T-cell (primary cell): ENCODE data around the gene ZNF664. TPM values are rescaled to one million over a fixed set of nuclear protein-coding genes. Genes with fewer than 3 reads are reported as not detected.
"Not testable (repeated sequence)": the region's sequence is repeated elsewhere in the genome, so short reads cannot be mapped to it uniquely, and the experiment has no call there.

Experiments used
- ATAC-seq, 4 experiments: fragments of 200-7000 bp in 3 of 4; fragments of 150-1000 bp in 1 of 4; cut with Tn5 transposase; replicated peaks in 1 of 4; 1 replicate in 3 of 4; 2 replicates in 1 of 4; pipeline ENCODE4 v1.10.0; 2021; ENCODE audit warnings: moderate library complexity in 3 of 4, mild to moderate bottlenecking in 2 of 4, moderate number of reproducible peaks in 1 of 4
- CTCF ChIA-PET, 2 donors: fragments of 300-600 bp; sonication (Branson Sonifier 250); formaldehyde crosslinking; loops; one replicate each; lab custom pipeline; 2022; ENCODE audit warnings: antibody characterized with exemption in 2 of 2; lab: Charles Lee
- POLR2A ChIA-PET, 2 donors: fragments of 300-600 bp; sonication (Branson Sonifier 250); formaldehyde crosslinking; loops; one replicate each; lab custom pipeline; 2022; ENCODE audit warnings: antibody characterized with exemption in 2 of 2; lab: Charles Lee
- DNase-seq, 35 experiments: peaks; one replicate each; pipeline versions ENCODE4 v3.0.0 to v3.0.0-alpha.2; 2013 to 2023
- H3K27ac ChIP-seq: one replicate; pipeline ENCODE4 v1.5.1; 2013; ENCODE audit warnings: low read length
- H3K27me3 ChIP-seq, 2 experiments: replicated peaks in 1 of 2; 1 replicate in 1 of 2; 2 replicates in 1 of 2; pipeline versions ENCODE4 v1.6.1 to v1.7.0; 2013; ENCODE audit warnings: low read length in 1 of 2, mixed read lengths in 1 of 2; ENCODE audit not compliant: control insufficient read depth in 2 of 2, insufficient read depth in 2 of 2; ENCODE audit errors: extremely low read depth in 1 of 2
- H3K36me3 ChIP-seq, 2 donors: 1 replicate in 1 of 2; 2 replicates in 1 of 2; pipeline versions ENCODE4 v1.6.1 to v1.7.0; 2013; ENCODE audit warnings: low read length in 1 of 2; ENCODE audit not compliant: control insufficient read depth in 2 of 2, insufficient read depth in 1 of 2; ENCODE audit errors: extremely low read depth in 1 of 2
- H3K4me1 ChIP-seq, 2 experiments: 1 replicate in 1 of 2; 2 replicates in 1 of 2; pipeline versions ENCODE4 v1.6.1 to v1.7.0; 2013; ENCODE audit warnings: low read length in 2 of 2, mixed read lengths in 1 of 2; ENCODE audit not compliant: insufficient read depth in 2 of 2, control insufficient read depth in 1 of 2; ENCODE audit errors: extremely low read depth in 1 of 2
- H3K4me3 ChIP-seq, 2 donors: 1 replicate in 1 of 2; 2 replicates in 1 of 2; pipeline versions ENCODE4 v1.5.1 to v1.7.0; 2013; ENCODE audit warnings: mild to moderate bottlenecking in 2 of 2, low read length in 1 of 2, moderate library complexity in 1 of 2; ENCODE audit not compliant: control insufficient read depth in 1 of 2; ENCODE audit errors: extremely low read depth in 1 of 2
- H3K9me3 ChIP-seq: 2 replicates; pipeline ENCODE4 v1.7.0; 2013
- H3K27ac Mint-ChIP-seq, 2 donors: one replicate each; pipeline ENCODE4 v1.8.0; 2020 to 2021; ENCODE audit warnings: mild to moderate bottlenecking in 2 of 2, mixed read lengths in 2 of 2
- H3K27me3 Mint-ChIP-seq, 2 donors: one replicate each; pipeline ENCODE4 v1.8.0; 2021 to 2022; ENCODE audit warnings: mixed read lengths in 2 of 2
- H3K36me3 Mint-ChIP-seq: one replicate; pipeline ENCODE4 v1.8.0; 2021; ENCODE audit warnings: mixed read lengths
- H3K4me1 Mint-ChIP-seq, 3 donors: one replicate each; pipeline ENCODE4 v1.8.0; 2020 to 2022; ENCODE audit warnings: mixed read lengths in 3 of 3, mild to moderate bottlenecking in 1 of 3
- H3K4me3 Mint-ChIP-seq, 3 donors: one replicate each; pipeline ENCODE4 v1.8.0; 2020 to 2022; ENCODE audit warnings: mild to moderate bottlenecking in 3 of 3, mixed read lengths in 3 of 3, moderate library complexity in 3 of 3
- H3K9me3 Mint-ChIP-seq, 3 donors: one replicate each; pipeline ENCODE4 v1.8.0; 2020 to 2022; ENCODE audit warnings: mixed read lengths in 3 of 3
- WGBS: methylation state at CpG from one replicate; pipeline ENCODE4 v1.1.5; 2013; ENCODE audit warnings: missing lambda C conversion rate; ENCODE audit not compliant: insufficient coverage; 5-methylcytosine and 5-hydroxymethylcytosine counted together
- total RNA-seq, 35 experiments: library from RNA in 6 of 35; stranded (reverse) in 6 of 35; fragments of 120-200 nt in 1 of 35; gene quantifications; one replicate each; pipeline versions ENCODE4 v1.2.1 to v1.2.4 and lab custom pipeline; 2013 to 2026

The ZNF664 gene
- total RNA-seq, 5 donors from 2014 or later (not counting 1 experiment from before 2014, with no cell fraction given), result 30.6 to 58.2 (median 56.1) TPM

DNA sequence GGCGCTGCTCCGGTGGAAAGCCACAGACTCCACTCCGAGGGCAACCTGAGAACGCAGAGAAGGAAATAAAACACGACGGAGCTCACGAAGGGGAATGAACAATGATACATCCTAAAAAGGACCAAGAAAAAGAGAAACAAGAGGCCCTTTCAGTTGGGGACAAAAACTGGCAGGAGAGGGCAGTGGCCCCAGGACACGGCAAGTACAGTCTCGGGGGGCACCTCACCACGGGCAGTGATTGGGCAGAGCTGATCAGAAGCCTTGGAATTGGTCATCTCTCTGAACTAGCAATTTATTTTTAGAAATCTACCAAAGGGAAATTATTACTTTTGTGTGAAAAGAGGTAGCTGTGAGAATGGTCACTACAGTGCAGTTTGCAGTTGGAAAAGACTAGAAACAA is 28.3 kb upstream of the ZNF664 start:
- H3K27ac Mint-ChIP-seq, result peak overlapping the region in 1 of 2 donors; percentile 5
- H3K4me1 Mint-ChIP-seq, result peaks cover 5 to 7% (median 5%) of the 10 kb centered on the region in 3 donors
- no peak for ATAC-seq
- ChIA-PET CTCF (no interaction called here), POLR2A (no interaction called here)
- no peaks in the 10 kb centered on the region for H3K9me3 ChIP-seq
- no peaks in the 10 kb centered on the region for H3K9me3 Mint-ChIP-seq
- H3K27me3 ChIP-seq, result no peaks in the 10 kb centered on the region
- no peaks in the 10 kb centered on the region for H3K27me3 Mint-ChIP-seq
- no peak overlapping the region for H3K4me3 Mint-ChIP-seq
- peaks cover 40% of the 10 kb centered on the region for H3K36me3 Mint-ChIP-seq
- no peaks in the 10 kb centered on the region for H3K4me1 ChIP-seq
- no peak overlapping the region for H3K27ac ChIP-seq
- H3K4me3 ChIP-seq, result no peak overlapping the region
- peaks cover 28 to 49% of the 10 kb centered on the region in 2 donors for H3K36me3 ChIP-seq
- WGBS, result 82% methylated on average over 9 of the region's 10 CpGs
- no peak for DNase-seq

DNA sequence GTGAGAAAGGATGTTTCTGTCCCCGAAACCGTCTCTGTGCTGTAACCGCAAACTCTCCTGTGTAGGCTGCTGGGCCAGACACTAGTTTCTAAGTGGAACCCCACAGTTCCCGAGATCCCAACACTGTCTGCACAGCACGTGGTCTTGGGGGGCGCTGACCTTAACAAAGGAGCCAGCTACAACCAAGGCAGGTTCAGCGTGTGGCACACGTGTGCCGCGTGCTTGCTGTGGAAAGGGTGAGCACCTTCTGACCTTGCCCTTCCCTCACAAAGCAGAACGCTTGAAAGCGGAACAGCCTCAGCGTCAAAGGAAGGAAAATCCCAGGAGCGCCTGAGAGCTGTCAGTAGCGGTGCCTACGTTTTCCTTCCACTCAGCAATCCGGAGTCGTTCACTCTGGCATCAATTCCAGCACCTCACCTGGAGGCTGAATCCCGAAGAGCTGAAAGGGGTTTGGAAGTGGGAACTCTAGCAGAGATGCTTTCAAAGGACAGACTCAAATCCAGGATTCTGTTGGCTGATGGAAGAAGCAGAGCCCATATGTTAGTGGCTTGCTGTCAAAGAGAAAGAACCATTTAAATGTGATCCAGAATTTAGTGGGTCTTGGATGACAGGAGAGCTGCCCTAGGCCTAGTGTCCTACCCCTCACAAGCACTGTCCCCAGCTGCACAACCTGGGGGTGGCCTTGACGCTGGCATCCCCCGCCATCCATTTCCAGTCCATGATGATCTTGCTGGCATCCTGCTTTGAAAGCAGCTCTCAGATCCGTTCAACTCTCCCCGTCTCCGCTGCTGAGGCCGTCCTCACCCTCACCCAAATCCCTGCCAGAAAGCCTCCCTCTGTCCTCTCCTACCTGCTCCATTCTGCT is 27.5 kb upstream of the ZNF664 start:
- no peaks in the 10 kb centered on the region for H3K9me3 ChIP-seq
- no peak for DNase-seq
- Mint-ChIP-seq H3K4me3 (no peak overlapping the region), H3K4me1 (peaks cover 4 to 8% (median 5%) of the 10 kb centered on the region in 3 donors), H3K9me3 (no peaks in the 10 kb centered on the region), H3K36me3 (peaks cover 44% of the 10 kb centered on the region), H3K27me3 (no peaks in the 10 kb centered on the region), H3K27ac (no peak overlapping the region)
- 92% methylated on average over 12 of the region's 25 CpGs for WGBS
- no peak overlapping the region for H3K27ac ChIP-seq
- peaks cover 27 to 47% of the 10 kb centered on the region in 2 donors for H3K36me3 ChIP-seq
- CTCF ChIA-PET, result no interaction called here
- ATAC-seq, result no peak
- H3K4me1 ChIP-seq, result no peaks in the 10 kb centered on the region
- no peak overlapping the region for H3K4me3 ChIP-seq
- no peaks in the 10 kb centered on the region for H3K27me3 ChIP-seq
- POLR2A ChIA-PET, result no interaction called here

DNA sequence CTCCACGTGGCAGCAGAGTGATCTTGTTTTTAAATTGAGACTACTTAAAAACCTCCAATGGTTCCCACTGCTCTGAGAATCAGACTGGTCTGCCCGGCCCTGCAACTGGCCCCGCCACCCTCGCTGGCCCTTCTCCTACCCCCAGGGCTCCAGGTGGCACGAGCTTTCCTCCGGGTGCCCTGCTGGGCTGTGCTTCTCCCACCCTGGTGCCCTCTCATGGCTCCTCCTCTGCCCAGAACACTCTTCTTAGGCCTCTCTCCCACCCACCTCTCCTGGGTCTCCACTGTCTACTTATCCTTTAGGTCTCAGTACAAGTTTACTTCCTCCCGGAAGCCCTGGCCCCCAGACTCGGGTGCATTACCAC is 26.9 kb upstream of the ZNF664 start:
- Histone ChIP-seq H3K27ac (no peak overlapping the region), H3K36me3 (peaks cover 24 to 44% of the 10 kb centered on the region in 2 donors), H3K4me1 (no peaks in the 10 kb centered on the region), H3K9me3 (no peaks in the 10 kb centered on the region), H3K4me3 (no peak overlapping the region), H3K27me3 (no peaks in the 10 kb centered on the region)
- DNase-seq (no peak), ATAC-seq (no peak)
- Mint-ChIP-seq H3K4me1 (peaks cover 3 to 8% (median 5%) of the 10 kb centered on the region in 3 donors), H3K27me3 (no peaks in the 10 kb centered on the region), H3K4me3 (no peak overlapping the region), H3K27ac (no peak overlapping the region), H3K36me3 (peaks cover 44% of the 10 kb centered on the region), H3K9me3 (no peaks in the 10 kb centered on the region)
- ChIA-PET POLR2A (no interaction called here), CTCF (no interaction called here)
- 74% methylated on average over 7 of the region's 8 CpGs for WGBS

DNA sequence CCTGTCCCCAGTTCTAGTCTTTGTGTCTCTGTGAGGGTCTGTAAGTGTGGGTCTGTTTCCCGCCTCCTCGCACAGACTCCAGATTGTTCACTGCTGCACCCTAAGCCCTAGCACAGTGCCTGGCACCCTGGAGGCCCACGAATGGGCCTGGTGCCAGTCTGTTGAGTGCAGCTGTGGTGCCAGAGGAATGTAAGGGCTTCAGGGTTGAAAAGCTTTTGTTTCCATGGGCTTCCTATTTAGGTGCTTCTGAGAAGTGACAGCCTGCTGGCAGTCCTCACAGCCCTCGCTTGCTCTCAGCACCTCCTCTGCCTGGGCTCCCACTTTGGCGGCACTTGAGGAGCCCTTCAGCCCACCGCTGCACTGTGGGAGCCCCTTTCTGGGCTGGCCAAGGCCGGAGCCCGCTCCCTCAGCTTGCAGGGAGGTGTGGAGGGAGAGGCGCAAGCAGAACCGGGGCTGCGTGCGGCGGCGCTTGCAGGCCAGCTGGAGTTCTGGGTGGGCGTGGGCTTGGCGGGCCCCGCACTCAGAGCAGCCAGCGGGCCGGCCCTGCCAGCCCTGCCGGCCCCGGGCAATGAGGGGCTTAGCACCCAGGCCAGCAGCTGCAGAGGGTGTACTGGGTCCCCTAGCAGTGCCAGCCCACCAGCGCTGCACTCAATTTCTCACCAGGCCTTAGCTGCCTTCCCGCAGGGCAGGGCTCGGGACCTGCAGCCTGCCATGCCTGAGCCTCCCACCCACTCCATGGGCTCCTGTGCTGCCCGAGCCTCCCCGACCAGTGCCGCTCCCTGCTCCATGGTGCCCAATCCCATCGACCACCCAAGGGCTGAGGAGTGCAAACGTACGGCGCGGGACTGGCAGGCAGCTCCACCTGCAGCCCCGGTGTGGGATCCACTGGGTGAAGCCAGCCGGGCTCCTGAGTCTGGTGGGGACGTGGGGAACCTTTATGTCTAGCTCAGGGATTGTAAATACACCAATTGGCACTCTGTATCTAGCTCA is 26.2 kb upstream of the ZNF664 start:
- CTCF ChIA-PET, H3K4me3 ChIP-seq, H3K4me1 Mint-ChIP-seq, H3K9me3 ChIP-seq, ATAC-seq, DNase-seq, H3K9me3 Mint-ChIP-seq, H3K27me3 Mint-ChIP-seq, H3K27ac Mint-ChIP-seq, H3K4me3 Mint-ChIP-seq, H3K4me1 ChIP-seq, H3K27ac ChIP-seq, POLR2A ChIA-PET, H3K27me3 ChIP-seq: not testable (repeated sequence)
- WGBS, result 93% methylated on average over 24 of the region's 35 CpGs
- peaks cover 38% of the 10 kb centered on the region for H3K36me3 Mint-ChIP-seq
- peaks cover 19 to 43% of the 10 kb centered on the region in 2 donors for H3K36me3 ChIP-seq

DNA sequence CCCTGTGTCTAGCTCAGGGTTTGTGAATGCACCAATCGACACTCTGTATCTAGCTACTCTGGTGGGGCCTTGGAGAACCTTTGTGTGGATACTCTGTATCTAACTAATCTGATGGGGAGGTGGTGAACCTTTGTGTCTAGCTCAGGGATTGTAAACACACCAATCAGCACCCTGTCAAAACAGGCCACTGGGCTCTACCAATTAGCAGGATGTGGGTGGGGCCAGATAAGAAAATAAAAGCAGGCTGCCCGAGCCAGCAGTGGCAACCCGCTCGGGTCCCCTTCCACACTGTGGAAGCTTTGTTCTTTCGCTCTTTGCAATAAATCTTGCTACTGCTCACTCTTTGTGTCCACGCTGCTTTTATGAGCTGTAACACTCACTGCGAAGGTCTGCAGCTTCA is 25.5 kb upstream of the ZNF664 start:
- POLR2A ChIA-PET, CTCF ChIA-PET, H3K9me3 ChIP-seq, H3K27me3 ChIP-seq, H3K4me3 Mint-ChIP-seq, H3K27me3 Mint-ChIP-seq, H3K4me3 ChIP-seq, DNase-seq, ATAC-seq, H3K4me1 Mint-ChIP-seq, H3K4me1 ChIP-seq, H3K9me3 Mint-ChIP-seq, H3K27ac ChIP-seq: not testable (repeated sequence)
- 100% methylated on average over 3 of the region's 7 CpGs for WGBS
- H3K36me3 Mint-ChIP-seq, result peaks cover 30% of the 10 kb centered on the region
- H3K36me3 ChIP-seq, result peaks cover 12 to 36% of the 10 kb centered on the region in 2 donors
- peak overlapping the region in 1 of 2 donors; percentile 11 for H3K27ac Mint-ChIP-seq

DNA sequence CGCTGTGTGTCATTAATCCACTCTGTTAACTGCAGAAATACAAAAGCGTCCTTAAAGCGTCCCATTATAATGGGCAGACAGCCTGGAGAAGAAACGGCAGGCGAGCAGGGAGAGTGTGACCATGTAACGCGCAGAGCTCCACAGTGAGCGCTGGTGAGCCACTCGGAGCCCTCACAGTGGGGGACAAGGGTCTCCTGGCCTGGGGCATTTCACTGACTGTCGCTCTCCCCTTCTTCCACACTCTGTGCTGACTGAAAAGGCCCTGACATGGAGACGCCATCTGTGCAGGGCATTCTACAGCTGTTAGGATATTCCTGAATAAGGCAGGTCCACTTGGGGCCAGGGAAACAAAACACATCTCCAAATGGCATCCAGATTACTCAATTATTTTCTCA is 24.6 kb upstream of the ZNF664 start:
- Mint-ChIP-seq H3K4me1 (peaks cover 3 to 8% (median 5%) of the 10 kb centered on the region in 3 donors), H3K9me3 (no peaks in the 10 kb centered on the region), H3K27me3 (no peaks in the 10 kb centered on the region), H3K27ac (no peak overlapping the region), H3K4me3 (no peak overlapping the region), H3K36me3 (peaks cover 23% of the 10 kb centered on the region)
- H3K27ac ChIP-seq, result no peak overlapping the region
- no peaks in the 10 kb centered on the region for H3K27me3 ChIP-seq
- ChIA-PET CTCF (no interaction called here), POLR2A (no interaction called here)
- DNase-seq (no peak), ATAC-seq (no peak)
- WGBS, result 97% methylated on average over 8 of the region's 11 CpGs
- peaks cover 6 to 29% of the 10 kb centered on the region in 2 donors for H3K36me3 ChIP-seq
- H3K4me1 ChIP-seq, result no peaks in the 10 kb centered on the region
- no peaks in the 10 kb centered on the region for H3K9me3 ChIP-seq
- H3K4me3 ChIP-seq, result no peak overlapping the region
